ENCODE measurements around the gene SP4. TPM values are rescaled to one million over a fixed set of nuclear protein-coding genes. Genes with fewer than 3 reads are reported as not detected.

Gene SP4
- total RNA-seq, 3 donors from 2014 or later: 3.8 to 6.7 (median 6.0) TPM

- ATAC-seq (no peak), DNase-seq (no peak)
- H3K9me3 ChIP-seq: no peaks in the 10 kb centered on the region
- H3K4me1 ChIP-seq (ENCODE audit: low read depth): peaks cover 7% of the 10 kb centered on the region
- H3K36me3 ChIP-seq (ENCODE audit: low read depth): no peaks in the 10 kb centered on the region
- no peak for TF ChIP-seq CTCF (IDR thresholded peaks at IDR 0.05)
- no peak overlapping the region for H3K4me3 ChIP-seq
- intact Hi-C loops (cut with DNase I, micrococcal nuclease): no loop called here
Measured at GRCh38 chr7:21422751-21423150, 5.1 kb upstream of the SP4 start.

GRCh38 chr7:21425290-21425689 lies 2.6 kb upstream of the SP4 start:
- no peak for ATAC-seq

GRCh38 chr7:21426286-21427181 lies 1.3 kb upstream of the SP4 start:
- ATAC-seq (no peak), DNase-seq (no peak)
- Histone ChIP-seq H3K4me1 (ENCODE audit: low read depth) (peaks cover 12% of the 10 kb centered on the region), H3K9me3 (no peaks in the 10 kb centered on the region), H3K36me3 (ENCODE audit: low read depth) (no peaks in the 10 kb centered on the region), H3K4me3 (peak overlapping the region; percentile 27)
- TF ChIP-seq CTCF (IDR thresholded peaks at IDR 0.05): no peak
- intact Hi-C loops (cut with DNase I, micrococcal nuclease): no loop called here

More at GRCh38 chr7:21425290-21425689, 2.6 kb upstream of the SP4 start:
- H3K36me3 ChIP-seq (ENCODE audit: low read depth): no peaks in the 10 kb centered on the region
- intact Hi-C loops (cut with DNase I, micrococcal nuclease): no loop called here
- DNase-seq: no peak
- TF ChIP-seq CTCF (IDR thresholded peaks at IDR 0.05): no peak
- no peaks in the 10 kb centered on the region for H3K9me3 ChIP-seq
- H3K4me3 ChIP-seq: no peak overlapping the region
- peaks cover 7% of the 10 kb centered on the region for H3K4me1 ChIP-seq (ENCODE audit: low read depth)

- intact Hi-C loops (cut with DNase I, micrococcal nuclease): no loop called here
- ATAC-seq (peak; percentile 90), DNase-seq (peak; percentile 99 to 100 (median 99))
- peak; percentile 18 for TF ChIP-seq CTCF (IDR thresholded peaks at IDR 0.05)
- peaks cover 12% of the 10 kb centered on the region for H3K4me1 ChIP-seq (ENCODE audit: low read depth)
- peak overlapping the region; percentile 27 for H3K4me3 ChIP-seq
- H3K9me3 ChIP-seq: no peaks in the 10 kb centered on the region
- H3K36me3 ChIP-seq (ENCODE audit: low read depth): no peaks in the 10 kb centered on the region
Measured at GRCh38 chr7:21427182-21427870, 557 bp upstream of the SP4 start.

- intact Hi-C loops (cut with DNase I, micrococcal nuclease): no loop called here
- Histone ChIP-seq H3K36me3 (ENCODE audit: low read depth) (no peaks in the 10 kb centered on the region), H3K4me1 (ENCODE audit: low read depth) (peaks cover 12% of the 10 kb centered on the region), H3K4me3 (peak overlapping the region; percentile 25), H3K9me3 (no peaks in the 10 kb centered on the region)
- no peak for TF ChIP-seq CTCF (IDR thresholded peaks at IDR 0.05)
- no peak for DNase-seq
- ATAC-seq: no peak
Measured at GRCh38 chr7:21428659-21428941, 717 bp downstream of the SP4 start.

All from mucosa of descending colon (tissue), 3 donors.